ENCODE results near the gene SAMD14. TPM values are rescaled to one million over a fixed set of nuclear protein-coding genes. Genes with fewer than 3 reads are reported as not detected.
A peak's percentile ranks its signal among the peaks of the same experiment; 100 is the strongest.

SAMD14 gene
- polyA plus RNA-seq, 2 of the 4 experiments (the other 2 are of a cell fraction): 0.12 to 0.75 TPM

DNA sequence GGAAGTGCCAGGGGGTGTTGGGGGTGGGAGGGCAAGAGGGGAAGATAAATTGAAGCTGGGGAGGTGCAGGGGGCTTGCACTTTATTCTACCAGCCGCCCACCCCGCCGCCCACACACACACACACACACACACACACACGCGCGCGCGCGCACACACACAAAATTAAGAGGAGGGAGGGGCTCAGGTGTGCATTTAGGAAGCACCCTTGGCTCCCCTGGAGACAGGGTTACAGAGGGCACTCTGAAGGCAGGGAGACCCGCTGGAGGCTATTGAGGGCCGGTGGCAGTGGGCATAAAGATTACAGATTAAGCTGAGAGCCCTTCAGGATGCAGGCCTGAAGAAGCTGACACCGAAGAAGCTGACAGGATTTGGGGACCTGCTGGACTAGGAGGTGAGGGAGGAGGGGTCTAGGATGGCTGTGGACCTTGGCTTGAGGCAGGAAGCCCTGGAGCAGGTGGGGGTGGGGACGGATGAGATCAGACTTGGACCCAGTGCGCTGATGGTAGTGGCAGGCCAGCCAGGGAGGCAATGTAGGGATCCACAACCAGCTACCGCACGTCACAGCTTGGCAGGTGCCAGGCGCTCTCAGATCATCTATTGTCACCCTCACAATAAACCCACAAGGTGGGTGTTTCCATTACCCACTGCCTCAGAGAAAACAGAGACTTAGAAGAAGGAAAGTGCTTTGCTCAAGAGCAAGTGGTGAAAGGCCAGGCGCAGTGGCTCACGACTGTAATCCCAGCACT is 772 bp upstream of the SAMD14 start:
- WGBS (ENCODE audit: missing lambda C conversion rate): 87% methylated on average over 19 of the region's 19 CpGs
- ChIA-PET POLR2A (no interaction called here), CTCF (interaction anchor here (0.6 to 60.2 kb wide), 11 partner anchors 9 to 635 kb away, joined by 3 to 1356 read pairs (median 6); partner anchors contain the start of gene PDK2)
- H3K9me3 ChIP-seq: no peaks in the 10 kb centered on the region
- H3K4me3 ChIP-seq: no peak overlapping the region; the same call in 2 of the 3 replicates
- H3K27ac ChIP-seq: no peak overlapping the region
- ATAC-seq: peak in 1 of 2 experiments; percentile 6; a peak in 3 of 6 replicates
- H3K4me2 ChIP-seq: peak overlapping the region; percentile 100
- DNase-seq (ENCODE audit: low read depth in 1 of 2, low spot score in 1 of 2): peak in 1 of 2 experiments; percentile 36
- no peak for TF ChIP-seq FOSL2 (IDR thresholded peaks at IDR 0.05)
- no peak for TF ChIP-seq FOSL2 (CRISPR knock-in tag; IDR thresholded peaks at IDR 0.05)
- no peak for TF ChIP-seq SMC3 (IDR thresholded peaks at IDR 0.05)
- no peak for TF ChIP-seq RCOR1 (IDR thresholded peaks at IDR 0.05; ENCODE audit: low read depth, low read length)
- TF ChIP-seq JUN (IDR thresholded peaks at IDR 0.05): 0 out of 5 replicates have a peak, but pooled peaks of 1 of the 2 experiments have one; percentile 30
- TF ChIP-seq HOXB5 (CRISPR knock-in tag; IDR thresholded peaks at IDR 0.05): no peak
- no peak for TF ChIP-seq HDAC2 (IDR thresholded peaks at IDR 0.05)
- no peak for TF ChIP-seq RARB (CRISPR knock-in tag; IDR thresholded peaks at IDR 0.05)
- FAIRE-seq: no peak
- peaks cover 55% of the 10 kb centered on the region for H3K4me1 ChIP-seq

DNA sequence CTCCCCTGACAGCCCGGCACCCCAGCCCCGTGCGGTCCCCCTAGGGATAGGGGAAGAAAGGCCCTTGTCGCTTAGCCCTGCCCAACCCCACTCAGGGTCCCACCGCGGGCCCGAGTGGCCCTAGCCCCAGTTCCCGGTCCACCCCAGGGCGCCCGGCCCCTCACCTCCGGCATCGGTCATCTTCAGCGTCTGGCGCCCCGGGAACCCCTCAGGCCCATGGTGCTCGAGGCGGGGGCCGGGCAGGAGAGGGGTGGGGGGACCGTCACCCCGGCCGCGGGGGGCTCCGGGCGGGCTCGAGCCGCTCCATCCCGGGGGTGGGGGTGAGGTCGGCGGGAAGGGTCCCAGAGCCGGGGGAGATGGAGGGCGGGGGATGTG is 620 bp downstream of the SAMD14 start:
- POLR2A ChIA-PET: no interaction called here
- no peak for FAIRE-seq
- TF ChIP-seq, protein P1, sequence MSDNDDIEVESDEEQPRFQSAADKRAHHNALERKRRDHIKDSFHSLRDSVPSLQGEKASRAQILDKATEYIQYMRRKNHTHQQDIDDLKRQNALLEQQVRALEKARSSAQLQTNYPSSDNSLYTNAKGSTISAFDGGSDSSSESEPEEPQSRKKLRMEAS (IDR thresholded peaks at IDR 0.05): no peak
- TF ChIP-seq TP53 (CRISPR knock-in tag; IDR thresholded peaks at IDR 0.05) (no peak), EP300 (IDR thresholded peaks at IDR 0.05) (no peak), RARB (CRISPR knock-in tag; IDR thresholded peaks at IDR 0.05) (no peak), CBX2 (IDR thresholded peaks at IDR 0.05; ENCODE audit: borderline replicate concordance, low read depth) (no peak), CHD4 (IDR thresholded peaks at IDR 0.05; ENCODE audit: borderline replicate concordance) (no peak), NPAS2 (CRISPR knock-in tag; IDR thresholded peaks at IDR 0.05; ENCODE audit: borderline replicate concordance) (no peak)
- ATAC-seq: peak in 1 of 2 experiments; percentile 13; a peak in 3 of 6 replicates
- Histone ChIP-seq H3K4me3 (peak overlapping the region; percentile 63), H3K9me3 (no peaks in the 10 kb centered on the region), H3K27ac (peak overlapping the region; percentile 67 to 89; a peak in 5 of 6 replicates), H3K4me1 (peaks cover 41% of the 10 kb centered on the region), H3K4me2 (peak overlapping the region; percentile 100)
- 0% methylated on average over 4 of the region's 31 CpGs for WGBS (ENCODE audit: missing lambda C conversion rate)
- no peak for DNase-seq (ENCODE audit: low read depth in 1 of 2, low spot score in 1 of 2)
- CTCF ChIA-PET: interaction anchor here (0.7 to 60.2 kb wide), 4 partner anchors 11 to 32 kb away, joined by 3 to 1356 read pairs (median 28); partner anchors contain the start of gene PDK2

DNA sequence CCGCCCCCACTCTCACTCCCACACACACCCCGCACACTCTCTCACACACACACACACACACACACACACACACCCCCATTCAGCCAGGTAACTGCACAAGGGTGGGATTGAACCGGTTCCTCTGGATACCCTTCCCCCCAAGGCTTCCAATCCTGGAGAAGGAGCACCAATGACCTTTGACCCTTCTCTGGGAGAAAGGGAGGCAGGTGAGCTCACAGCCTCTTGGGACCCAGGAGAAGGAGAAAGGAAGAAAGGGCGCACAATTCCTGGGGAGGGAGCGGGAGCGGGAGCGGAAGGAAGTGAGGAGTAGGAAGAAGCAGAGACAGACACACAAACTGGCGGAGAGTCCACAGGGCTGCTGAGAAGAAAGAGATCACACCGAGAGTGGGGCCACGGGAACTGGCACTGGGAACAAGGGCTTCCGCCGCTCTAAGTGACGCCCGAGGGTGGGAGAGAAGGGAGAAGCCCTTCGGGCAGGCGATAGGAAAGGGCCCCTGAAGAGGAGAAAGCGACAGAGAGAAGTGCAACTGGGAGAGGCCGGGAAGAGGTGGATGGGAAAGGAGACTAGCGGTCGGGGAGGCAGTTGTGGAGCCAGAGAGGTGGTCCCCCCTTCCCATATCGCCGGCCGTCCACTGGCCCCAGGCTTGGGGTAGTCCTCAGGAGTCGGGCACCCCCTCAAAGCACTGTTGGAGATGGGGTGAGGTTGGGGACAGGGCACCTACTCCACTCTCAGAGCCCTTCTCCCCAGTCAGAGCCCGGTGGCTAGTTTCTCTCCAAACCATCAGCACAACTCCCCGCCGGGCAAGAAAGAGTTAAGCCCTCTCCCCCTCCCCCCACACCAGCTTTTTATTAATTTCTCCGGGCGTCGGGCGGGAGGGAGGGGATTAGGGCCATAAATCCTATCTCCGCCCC is 1.3 kb downstream of the SAMD14 start:
- Histone ChIP-seq H3K27ac (peak overlapping the region in 1 of 2 experiments; percentile 89; a peak in 4 of 6 replicates), H3K4me2 (peak overlapping the region; percentile 100), H3K4me3 (peak overlapping the region; percentile 63), H3K9me3 (no peaks in the 10 kb centered on the region), H3K4me1 (peaks cover 37% of the 10 kb centered on the region)
- no peak for FAIRE-seq
- DNase-seq (ENCODE audit: low read depth in 1 of 2, low spot score in 1 of 2): no peak
- 71% methylated on average over 32 of the region's 32 CpGs for WGBS (ENCODE audit: missing lambda C conversion rate)
- ATAC-seq: peak in 1 of 2 experiments; percentile 3; a peak in 3 of 6 replicates
- CTCF ChIA-PET: interaction anchor here (4.4 to 60.2 kb wide), 2 partner anchors 24 to 33 kb away, joined by 29 to 1356 read pairs; partner anchors contain the start of gene PDK2
- TF ChIP-seq, protein P2, sequence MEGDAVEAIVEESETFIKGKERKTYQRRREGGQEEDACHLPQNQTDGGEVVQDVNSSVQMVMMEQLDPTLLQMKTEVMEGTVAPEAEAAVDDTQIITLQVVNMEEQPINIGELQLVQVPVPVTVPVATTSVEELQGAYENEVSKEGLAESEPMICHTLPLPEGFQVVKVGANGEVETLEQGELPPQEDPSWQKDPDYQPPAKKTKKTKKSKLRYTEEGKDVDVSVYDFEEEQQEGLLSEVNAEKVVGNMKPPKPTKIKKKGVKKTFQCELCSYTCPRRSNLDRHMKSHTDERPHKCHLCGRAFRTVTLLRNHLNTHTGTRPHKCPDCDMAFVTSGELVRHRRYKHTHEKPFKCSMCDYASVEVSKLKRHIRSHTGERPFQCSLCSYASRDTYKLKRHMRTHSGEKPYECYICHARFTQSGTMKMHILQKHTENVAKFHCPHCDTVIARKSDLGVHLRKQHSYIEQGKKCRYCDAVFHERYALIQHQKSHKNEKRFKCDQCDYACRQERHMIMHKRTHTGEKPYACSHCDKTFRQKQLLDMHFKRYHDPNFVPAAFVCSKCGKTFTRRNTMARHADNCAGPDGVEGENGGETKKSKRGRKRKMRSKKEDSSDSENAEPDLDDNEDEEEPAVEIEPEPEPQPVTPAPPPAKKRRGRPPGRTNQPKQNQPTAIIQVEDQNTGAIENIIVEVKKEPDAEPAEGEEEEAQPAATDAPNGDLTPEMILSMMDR (IDR thresholded peaks at IDR 0.05): no peak
- TF ChIP-seq MAZ (IDR thresholded peaks at IDR 0.05; ENCODE audit: borderline replicate concordance, low read depth, low read length) (no peak), PHF8 (IDR thresholded peaks at IDR 0.05; ENCODE audit: borderline replicate concordance, low read depth) (no peak)
- POLR2A ChIA-PET: interaction anchor here (0.5 kb wide), 1 partner anchor 10 kb away, joined by 3 read pairs; no protein-coding TSS in a partner anchor

Measured in A549 (cell line).